Endothelial cell of umbilical vein (primary cell): ENCODE data around the gene NANS. TPM values are rescaled to one million over a fixed set of nuclear protein-coding genes. Genes with fewer than 3 reads are reported as not detected.

ENCODE experiments used
- BruUV-seq: library from RNA; stranded (reverse); fragments of 400-500 nt; replicated peaks from 2 replicates; lab custom pipeline; 2021; lab: Mats Ljungman, UMichigan
- CTCF ChIA-PET: fragments of 300-600, 350-600 bp; sonication (Branson Sonifier 250); formaldehyde crosslinking; loops from one replicate; lab custom pipeline; 2021; ENCODE audit warnings: antibody characterized with exemption, inconsistent platforms; lab: Charles Lee
- POLR2A ChIA-PET: fragments of 300-600, 350-600 bp; sonication (Branson Sonifier 250); formaldehyde crosslinking; loops from one replicate; lab custom pipeline; 2021; ENCODE audit warnings: antibody characterized with exemption, inconsistent platforms; lab: Charles Lee
- DNase-seq: peaks from one replicate; pipeline ENCODE4 v3.0.0-alpha.2; 2011; ENCODE audit warnings: low read depth, low spot score
- FAIRE-seq: peaks from 2 replicates; lab custom pipeline; 2011; peaks lifted over from hg19 to GRCh38; lab: Jason Lieb, UNC
- H2AFZ ChIP-seq: 2 replicates; pipeline ENCODE4 v1.6.0; 2012; ENCODE audit warnings: low read depth, low read length, control low read depth, inconsistent platforms
- H3K27ac ChIP-seq: 2 replicates; pipeline ENCODE4 v1.5.1; 2011; ENCODE audit warnings: low read depth, mild to moderate bottlenecking, control low read depth, low read length, moderate library complexity; ENCODE audit not compliant: insufficient read depth
- H3K27me3 ChIP-seq, 2 experiments: 2 replicates each; pipeline versions ENCODE4 v1.6.0 to v1.6.1; 2011; ENCODE audit warnings: low read length in 2 of 2, mixed read lengths in 1 of 2; ENCODE audit not compliant: control insufficient read depth in 2 of 2, insufficient read depth in 2 of 2
- H3K36me3 ChIP-seq, 2 experiments: 2 replicates in 1 of 2; 3 replicates in 1 of 2; pipeline ENCODE4 v1.5.1; 2011; ENCODE audit warnings: low read length in 2 of 2, mild to moderate bottlenecking in 1 of 2, moderate library complexity in 1 of 2; ENCODE audit not compliant: control insufficient read depth in 2 of 2, insufficient read depth in 2 of 2; ENCODE audit errors: extremely low read depth in 1 of 2
- H3K4me1 ChIP-seq: 3 replicates; pipeline ENCODE4 v1.5.1; 2011; ENCODE audit warnings: mild to moderate bottlenecking, low read length; ENCODE audit not compliant: control insufficient read depth, insufficient read depth; ENCODE audit errors: extremely low read depth
- H3K4me2 ChIP-seq: 2 replicates; pipeline ENCODE4 v1.6.1; 2011; ENCODE audit warnings: low read length, control low read depth, mixed read lengths; ENCODE audit not compliant: insufficient read depth
- H3K4me3 ChIP-seq, 3 experiments: fragments of 200-600 bp in 1 of 3; sonication (generic), shearing (Covaris generic) in 1 of 3; replicated peaks in 1 of 3; 2 replicates each; pipeline ENCODE4 v1.5.1; 2011 to 2016; ENCODE audit warnings: control low read depth in 3 of 3, low read length in 3 of 3, mild to moderate bottlenecking in 2 of 3, inconsistent platforms in 1 of 3, low read depth in 1 of 3, moderate library complexity in 1 of 3; ENCODE audit not compliant: insufficient read depth in 1 of 3
- H3K79me2 ChIP-seq: 2 replicates; pipeline ENCODE4 v1.6.0; 2012; ENCODE audit warnings: low read length, inconsistent platforms; ENCODE audit not compliant: control insufficient read depth, insufficient read depth
- H3K9ac ChIP-seq: replicated peaks from 2 replicates; pipeline ENCODE3; 2011; ENCODE audit warnings: low read length, control low read depth; ENCODE audit not compliant: insufficient read depth; ENCODE audit errors: extremely low read depth
- H3K9me1 ChIP-seq: replicated peaks from 3 replicates; pipeline ENCODE4 v1.6.0; 2011; ENCODE audit warnings: mild to moderate bottlenecking, low read length; ENCODE audit not compliant: control insufficient read depth, insufficient read depth; ENCODE audit errors: extremely low read depth
- H3K9me3 ChIP-seq: replicated peaks from 2 replicates; pipeline ENCODE4 v1.5.1; 2012; ENCODE audit warnings: low read length, inconsistent platforms; ENCODE audit not compliant: control insufficient read depth, insufficient read depth
- H4K20me1 ChIP-seq: replicated peaks from 2 replicates; pipeline ENCODE3; 2011; ENCODE audit warnings: mild to moderate bottlenecking, low read length; ENCODE audit not compliant: control insufficient read depth, insufficient read depth; ENCODE audit errors: extremely low read depth
- GATA2 ChIP-seq: IDR thresholded peaks from 2 replicates; pipeline ENCODE4 v1.7.0; 2011; ENCODE audit warnings: low read depth, mild to moderate bottlenecking, moderate library complexity, mixed read lengths, low read length; ENCODE audit not compliant: insufficient read length, insufficient read depth
- JUN ChIP-seq: IDR thresholded peaks from 2 replicates; pipeline ENCODE4 v1.6.1; 2011; ENCODE audit warnings: borderline replicate concordance, low read depth; ENCODE audit not compliant: insufficient read length, insufficient read depth
- MYC ChIP-seq: IDR thresholded peaks from one replicate; pipeline ENCODE4 v1.6.1; 2011; ENCODE audit warnings: mild to moderate bottlenecking, low read depth, low read length
- POLR2A ChIP-seq: IDR thresholded peaks from 2 replicates; pipeline ENCODE4 v1.6.1; 2012; ENCODE audit warnings: low read depth, mild to moderate bottlenecking, control low read depth, low read length
- POLR2AphosphoS5 ChIP-seq: IDR thresholded peaks from 2 replicates; pipeline ENCODE4 v1.6.1; 2012; ENCODE audit warnings: low read depth, mild to moderate bottlenecking, control low read depth, low read length, moderate library complexity; ENCODE audit not compliant: insufficient read depth
- dilution Hi-C: fragments of 300-500 bp; cut with MboI; formaldehyde crosslinking; loops from one replicate; pipeline ENCODE4 v1.15.0; 2019; ENCODE audit warnings: low sequenced_read_pairs; ENCODE audit not compliant: extremely low pct_ligation_motif_present
- intact Hi-C: fragments of 100-400 bp; cut with micrococcal nuclease; formaldehyde crosslinking; loops from one replicate; pipeline ENCODE4 v1.10.0; 2022
- polyA plus RNA-seq, 4 experiments: library from polyadenylated mRNA; depleted of rRNA in 3 of 4; stranded (reverse) in 3 of 4; unstranded in 1 of 4; fragments of >200 nt; gene quantifications; 2 replicates each; pipeline versions ENCODE4 v1.2.1 to v1.2.3, GENCODE V29; 2011 to 2012; ENCODE audit warnings: missing spikeins in 1 of 4
- total RNA-seq: library from RNA; stranded (reverse); gene quantifications from 2 replicates; pipeline ENCODE4 v1.2.3, GENCODE V29; 2021
- TF ChIP-seq, protein P1 (sequence below), 2 donors: IDR thresholded peaks; 1 replicate in 1 of 2; 2 replicates in 1 of 2; pipeline ENCODE4 v1.5.1; 2011; ENCODE audit warnings: low read length in 2 of 2, mild to moderate bottlenecking in 2 of 2, moderate library complexity in 2 of 2, control low read depth in 1 of 2, inconsistent platforms in 1 of 2, low read depth in 1 of 2; ENCODE audit not compliant: insufficient read depth in 1 of 2; ENCODE audit errors: extremely low read depth in 1 of 2
- TF ChIP-seq, protein P2 (sequence below): IDR thresholded peaks from 2 replicates; pipeline ENCODE4 v1.6.1; 2011; ENCODE audit not compliant: insufficient read depth, insufficient read length

NANS gene
- total and polyA plus RNA-seq, 2 donors (not counting 3 experiments of a cell fraction or from before 2014, with no cell fraction given) = 85.1 to 108 TPM

DNA sequence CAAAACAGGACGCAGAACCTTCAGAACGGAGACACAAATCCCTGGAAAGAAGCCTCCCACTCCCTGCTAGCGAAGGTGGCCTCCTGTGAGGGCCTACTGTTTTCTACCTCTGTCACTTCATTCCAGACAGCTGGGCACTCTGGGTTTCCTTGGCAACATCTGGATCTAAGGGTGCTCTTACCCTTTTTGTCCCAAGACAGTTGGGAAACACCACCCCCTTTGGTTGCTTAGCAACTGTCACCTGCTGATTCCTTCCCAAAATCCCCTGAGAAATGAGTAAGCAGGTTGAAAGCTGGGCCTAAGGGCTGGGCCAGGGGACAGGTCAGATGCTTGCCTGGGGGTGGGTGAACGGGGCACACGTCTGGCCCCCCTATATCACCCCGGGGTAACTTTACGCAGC lies 29.4 kb downstream of the NANS start:
- Histone ChIP-seq H3K27me3 (no peaks in the 10 kb centered on the region), H3K4me1 (peaks cover 12% of the 10 kb centered on the region), H3K4me3 (no peak overlapping the region), H2AFZ (no peak overlapping the region), H3K27ac (no peak overlapping the region), H3K9me3 (no peaks in the 10 kb centered on the region), H3K36me3 (peaks cover 3 to 12% of the 10 kb centered on the region in 2 experiments), H3K79me2 (no peaks in the 10 kb centered on the region), H3K4me2 (no peak overlapping the region), H4K20me1 (no peaks in the 10 kb centered on the region), H3K9ac (no peak overlapping the region), H3K9me1 (no peaks in the 10 kb centered on the region)
- FAIRE-seq (no peak), DNase-seq (no peak)
- dilution Hi-C loops (no loop called here), intact Hi-C loops (loop anchor here (2.0 kb wide), 1 partner anchor 171 kb away; no protein-coding TSS in a partner anchor)
- CTCF ChIA-PET = interaction anchor here (1.3 to 1.5 kb wide), 2 partner anchors 11 to 82 kb away, joined by 3 to 5 read pairs; no protein-coding TSS in a partner anchor
- TF ChIP-seq, protein P1, sequence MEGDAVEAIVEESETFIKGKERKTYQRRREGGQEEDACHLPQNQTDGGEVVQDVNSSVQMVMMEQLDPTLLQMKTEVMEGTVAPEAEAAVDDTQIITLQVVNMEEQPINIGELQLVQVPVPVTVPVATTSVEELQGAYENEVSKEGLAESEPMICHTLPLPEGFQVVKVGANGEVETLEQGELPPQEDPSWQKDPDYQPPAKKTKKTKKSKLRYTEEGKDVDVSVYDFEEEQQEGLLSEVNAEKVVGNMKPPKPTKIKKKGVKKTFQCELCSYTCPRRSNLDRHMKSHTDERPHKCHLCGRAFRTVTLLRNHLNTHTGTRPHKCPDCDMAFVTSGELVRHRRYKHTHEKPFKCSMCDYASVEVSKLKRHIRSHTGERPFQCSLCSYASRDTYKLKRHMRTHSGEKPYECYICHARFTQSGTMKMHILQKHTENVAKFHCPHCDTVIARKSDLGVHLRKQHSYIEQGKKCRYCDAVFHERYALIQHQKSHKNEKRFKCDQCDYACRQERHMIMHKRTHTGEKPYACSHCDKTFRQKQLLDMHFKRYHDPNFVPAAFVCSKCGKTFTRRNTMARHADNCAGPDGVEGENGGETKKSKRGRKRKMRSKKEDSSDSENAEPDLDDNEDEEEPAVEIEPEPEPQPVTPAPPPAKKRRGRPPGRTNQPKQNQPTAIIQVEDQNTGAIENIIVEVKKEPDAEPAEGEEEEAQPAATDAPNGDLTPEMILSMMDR (IDR thresholded peaks at IDR 0.05; ENCODE audit: extremely low read depth in 1 of 2, insufficient read depth in 1 of 2, low read depth in 1 of 2, low read length in 2 of 2) = no peak
- no peak for TF ChIP-seq POLR2AphosphoS5
- TF ChIP-seq JUN = no peak
- TF ChIP-seq, protein P2, sequence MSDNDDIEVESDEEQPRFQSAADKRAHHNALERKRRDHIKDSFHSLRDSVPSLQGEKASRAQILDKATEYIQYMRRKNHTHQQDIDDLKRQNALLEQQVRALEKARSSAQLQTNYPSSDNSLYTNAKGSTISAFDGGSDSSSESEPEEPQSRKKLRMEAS = no peak
- no peak for TF ChIP-seq MYC
- TF ChIP-seq GATA2 = no peak
- TF ChIP-seq POLR2A = no peak
- BruUV-seq = no TSS peak
- POLR2A ChIA-PET = no interaction called here
